NT2/D1 (cell line): Measurements from ENCODE around the gene NSUN6.

Experiments
- YY1 ChIP-seq: IDR thresholded peaks from 2 replicates; pipeline ENCODE4 v1.6.1; 2011; ENCODE audit not compliant: insufficient read length, insufficient read depth
- ZNF274 ChIP-seq: IDR thresholded peaks from 2 replicates; pipeline ENCODE4 v1.6.1; 2011; ENCODE audit warnings: mild to moderate bottlenecking, low read depth, low read length

- TF ChIP-seq YY1 (no peak), ZNF274 (no peak)
Observed at GRCh38 chr10:18651324-18652007, at the start of gene NSUN6.
